Measurements from ENCODE around the gene ADIRF.

ADIRF gene

DNA sequence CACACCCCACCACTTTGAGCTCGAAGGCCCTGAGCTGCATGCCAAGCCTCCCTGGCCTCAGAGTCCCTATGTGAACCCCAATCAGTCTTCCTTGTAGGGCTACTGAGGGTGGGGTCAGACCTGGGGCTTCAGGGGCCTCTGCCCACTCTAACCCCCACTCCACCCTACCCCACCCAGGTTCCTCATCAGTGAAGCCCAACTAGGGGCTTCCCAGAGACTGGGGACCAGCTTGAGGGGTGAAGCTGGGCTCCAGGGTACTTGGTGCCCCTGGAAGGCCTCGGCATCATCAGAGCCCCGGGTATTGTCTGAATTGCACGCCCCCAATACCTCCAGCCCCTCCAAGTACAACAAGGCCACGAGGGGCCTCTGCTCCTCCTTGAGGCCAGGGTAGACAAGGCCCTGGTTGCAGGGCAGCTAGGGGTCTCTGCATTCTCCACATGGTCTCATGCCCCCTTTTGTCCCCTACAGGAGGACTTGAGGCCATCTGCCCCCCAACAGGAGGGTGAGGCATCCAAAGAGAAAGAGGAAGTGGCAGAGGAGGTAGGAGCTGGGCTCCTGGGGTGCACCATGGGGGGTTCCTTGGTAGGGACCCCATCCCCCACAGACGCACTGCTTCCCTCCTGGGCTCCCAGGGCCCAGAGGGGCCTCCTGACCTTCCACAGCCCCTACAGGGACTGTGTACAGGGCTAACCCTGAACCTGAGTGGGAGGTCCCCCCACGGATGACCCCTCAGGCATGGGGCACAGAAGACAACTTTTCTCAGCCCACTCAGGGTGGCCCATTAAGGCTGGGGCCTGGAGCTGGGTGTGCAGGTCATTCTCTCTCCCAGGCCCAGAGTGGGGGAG is 5.9 kb upstream of the ADIRF start:
- H3K4me3 ChIP-seq (ENCODE audit: control insufficient read depth, low read depth, low read length): no peak overlapping the region
- TF ChIP-seq, protein P1, sequence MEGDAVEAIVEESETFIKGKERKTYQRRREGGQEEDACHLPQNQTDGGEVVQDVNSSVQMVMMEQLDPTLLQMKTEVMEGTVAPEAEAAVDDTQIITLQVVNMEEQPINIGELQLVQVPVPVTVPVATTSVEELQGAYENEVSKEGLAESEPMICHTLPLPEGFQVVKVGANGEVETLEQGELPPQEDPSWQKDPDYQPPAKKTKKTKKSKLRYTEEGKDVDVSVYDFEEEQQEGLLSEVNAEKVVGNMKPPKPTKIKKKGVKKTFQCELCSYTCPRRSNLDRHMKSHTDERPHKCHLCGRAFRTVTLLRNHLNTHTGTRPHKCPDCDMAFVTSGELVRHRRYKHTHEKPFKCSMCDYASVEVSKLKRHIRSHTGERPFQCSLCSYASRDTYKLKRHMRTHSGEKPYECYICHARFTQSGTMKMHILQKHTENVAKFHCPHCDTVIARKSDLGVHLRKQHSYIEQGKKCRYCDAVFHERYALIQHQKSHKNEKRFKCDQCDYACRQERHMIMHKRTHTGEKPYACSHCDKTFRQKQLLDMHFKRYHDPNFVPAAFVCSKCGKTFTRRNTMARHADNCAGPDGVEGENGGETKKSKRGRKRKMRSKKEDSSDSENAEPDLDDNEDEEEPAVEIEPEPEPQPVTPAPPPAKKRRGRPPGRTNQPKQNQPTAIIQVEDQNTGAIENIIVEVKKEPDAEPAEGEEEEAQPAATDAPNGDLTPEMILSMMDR (conservative IDR thresholded peaks at IDR 0.05; ENCODE audit: control insufficient read depth, insufficient read depth, low read depth, low read length): no peak

DNA sequence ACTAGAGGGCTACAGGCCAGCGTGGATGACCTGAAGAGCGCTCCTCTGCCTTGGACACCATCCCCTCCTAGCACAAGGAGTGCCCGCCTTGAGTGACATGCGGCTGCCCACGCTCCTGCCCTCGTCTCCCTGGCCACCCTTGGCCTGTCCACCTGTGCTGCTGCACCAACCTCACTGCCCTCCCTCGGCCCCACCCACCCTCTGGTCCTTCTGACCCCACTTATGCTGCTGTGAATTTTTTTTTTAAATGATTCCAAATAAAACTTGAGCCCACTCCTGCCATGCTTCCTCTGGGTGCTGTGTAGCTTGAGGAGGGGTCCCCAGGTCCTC is 5.3 kb upstream of the ADIRF start:
- TF ChIP-seq, protein P1 (conservative IDR thresholded peaks at IDR 0.05; ENCODE audit: control insufficient read depth, insufficient read depth, low read depth, low read length): no peak
- DNase-seq (ENCODE audit: low read depth): no peak

More for the DNA sequence above, 5.9 kb upstream of the ADIRF start:
- DNase-seq (ENCODE audit: low read depth): no peak

DNA sequence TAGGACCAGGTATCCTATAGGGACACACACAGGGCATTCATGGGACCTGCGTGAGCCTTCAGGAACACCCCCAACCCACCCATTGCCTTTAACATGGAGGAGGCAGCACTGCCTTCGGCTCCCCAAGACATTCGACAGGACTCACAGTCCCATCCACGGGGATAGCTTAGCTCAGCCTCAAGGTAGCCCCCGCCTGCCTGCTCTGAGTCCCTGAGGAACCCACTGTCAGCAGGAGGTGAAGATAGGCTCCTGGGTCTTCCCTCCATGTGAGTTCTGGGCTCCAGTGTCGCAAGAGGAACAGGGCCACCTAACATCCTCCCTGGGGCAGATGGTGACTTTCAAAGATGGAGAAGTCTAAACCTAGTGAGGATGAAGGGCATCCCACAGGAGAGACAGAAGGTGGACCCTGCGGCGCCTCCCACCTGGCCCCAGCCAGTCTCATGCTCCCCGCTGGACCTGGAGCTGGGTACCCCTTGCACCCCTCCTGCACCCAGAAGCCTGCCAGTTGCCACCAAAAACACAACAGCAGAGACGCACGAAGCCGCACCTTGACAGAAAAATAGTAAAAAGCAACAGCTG is 4.9 kb upstream of the ADIRF start:
- TF ChIP-seq, protein P1 (conservative IDR thresholded peaks at IDR 0.05; ENCODE audit: control insufficient read depth, insufficient read depth, low read depth, low read length): no peak
- H3K4me3 ChIP-seq (ENCODE audit: control insufficient read depth, low read depth, low read length): no peak overlapping the region
- DNase-seq (ENCODE audit: low read depth): no peak

More for the DNA sequence above, 5.3 kb upstream of the ADIRF start:
- no peak overlapping the region for H3K4me3 ChIP-seq (ENCODE audit: control insufficient read depth, low read depth, low read length)

DNA sequence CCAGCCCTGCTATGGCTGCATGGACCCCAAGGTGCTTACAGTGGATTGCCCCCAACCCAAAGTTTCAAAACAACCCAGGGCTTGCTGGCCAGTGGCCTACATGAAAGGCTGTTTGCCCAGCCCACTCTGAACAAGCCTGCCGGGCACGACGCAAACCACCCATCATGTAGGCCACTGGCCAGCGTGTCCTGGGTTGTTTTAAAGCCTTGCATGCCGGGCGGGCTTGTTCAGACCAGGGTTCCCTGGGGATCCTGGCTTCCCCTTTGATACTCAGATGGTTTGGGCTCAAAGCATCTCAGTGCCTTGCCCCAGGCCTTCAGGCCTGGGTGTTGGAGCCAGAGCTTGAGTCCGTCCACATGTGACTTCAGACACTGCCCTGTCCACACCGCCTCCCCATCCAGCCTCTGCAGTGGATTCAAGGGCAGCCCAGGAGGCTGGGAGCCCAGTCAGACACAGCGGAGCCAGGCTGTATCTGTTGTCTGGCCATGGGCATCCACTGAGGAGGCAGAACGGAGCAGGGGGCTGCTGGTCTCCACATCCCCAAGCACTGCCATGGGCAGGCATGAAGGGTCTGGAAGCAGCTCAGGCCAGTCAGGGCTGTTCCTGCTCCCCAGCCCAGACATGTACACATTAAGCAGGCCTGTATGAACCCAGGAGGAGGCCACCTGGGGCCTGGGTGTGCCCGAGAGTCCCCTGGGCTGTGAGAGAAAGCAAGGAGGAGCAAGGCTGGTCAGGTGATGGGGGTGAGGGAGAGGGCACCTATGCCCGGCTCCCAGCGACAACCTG is 4.0 kb upstream of the ADIRF start:
- TF ChIP-seq, protein P1 (conservative IDR thresholded peaks at IDR 0.05; ENCODE audit: control insufficient read depth, insufficient read depth, low read depth, low read length): no peak
- DNase-seq (ENCODE audit: low read depth): no peak
- H3K4me3 ChIP-seq (ENCODE audit: control insufficient read depth, low read depth, low read length): no peak overlapping the region

DNA sequence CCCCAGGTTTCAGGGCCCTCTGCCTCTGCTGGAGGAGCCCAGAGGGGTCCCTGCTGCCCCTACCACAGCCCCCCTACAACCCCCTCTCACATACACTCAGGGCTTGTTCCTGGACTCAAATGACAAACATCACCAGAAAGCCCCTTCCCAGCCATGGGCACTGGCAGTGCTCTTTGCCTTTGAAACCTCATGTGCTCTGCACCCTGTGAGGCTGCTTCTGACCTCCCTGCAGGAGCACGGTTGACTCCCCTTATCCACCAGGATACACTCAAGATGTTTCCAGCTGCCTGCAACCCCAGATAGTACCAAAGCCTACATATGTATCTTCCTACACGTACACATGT is 3.5 kb upstream of the ADIRF start:
- DNase-seq (ENCODE audit: low read depth): no peak
- H3K4me3 ChIP-seq (ENCODE audit: control insufficient read depth, low read depth, low read length): no peak overlapping the region
- TF ChIP-seq, protein P1 (conservative IDR thresholded peaks at IDR 0.05; ENCODE audit: control insufficient read depth, insufficient read depth, low read depth, low read length): no peak

DNA sequence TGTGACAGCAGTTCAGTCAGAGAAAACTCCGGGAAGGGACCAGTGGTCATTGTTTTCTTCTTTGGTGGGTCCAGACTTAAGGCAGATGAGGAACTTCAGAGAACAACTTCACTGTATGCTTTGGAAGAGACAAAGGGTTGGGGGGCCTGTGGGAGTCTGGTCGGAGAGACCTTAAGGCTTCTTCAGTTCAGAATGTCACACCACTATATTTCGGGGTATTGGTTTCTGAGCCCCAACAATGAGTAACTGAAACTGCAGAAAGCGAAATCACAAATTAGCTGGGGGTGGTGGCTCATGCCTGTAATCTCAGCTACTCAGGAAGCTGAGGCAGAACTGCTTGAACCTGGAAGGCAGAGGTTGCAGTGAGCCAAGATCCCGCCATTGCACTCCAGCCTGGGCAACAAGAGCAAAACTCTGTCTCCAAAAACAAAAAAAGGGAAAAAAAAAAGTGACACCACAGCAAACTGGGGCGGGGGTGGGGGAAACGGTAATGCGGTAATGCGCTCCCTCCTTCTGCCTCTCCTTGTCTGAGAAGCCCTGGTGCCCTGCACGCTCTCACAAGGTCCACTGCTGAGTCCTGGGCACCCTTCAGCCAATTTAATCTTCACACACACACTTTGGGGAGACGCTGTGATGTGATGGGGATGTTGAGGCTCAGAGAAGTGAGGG is 2.2 kb upstream of the ADIRF start:
- H3K4me3 ChIP-seq (ENCODE audit: control insufficient read depth, low read depth, low read length): no peak overlapping the region
- no peak for DNase-seq (ENCODE audit: low read depth)
- TF ChIP-seq, protein P1 (conservative IDR thresholded peaks at IDR 0.05; ENCODE audit: control insufficient read depth, insufficient read depth, low read depth, low read length): no peak

Measured in fibroblast of mammary gland (primary cell).